ENCODE measurements around the gene HPDL.

HPDL gene

GRCh38 chr1:45322486-45323040, 4.1 kb upstream of the HPDL start:
- peaks cover 13% of the 10 kb centered on the region for H3K4me1 ChIP-seq (ENCODE audit: control insufficient read depth, insufficient read depth, low read length, unreplicated experiment)
- H3K36me3 ChIP-seq (ENCODE audit: insufficient read depth, low read length): no peaks in the 10 kb centered on the region
- no peaks in the 10 kb centered on the region for H3K79me2 ChIP-seq (ENCODE audit: control insufficient read depth, insufficient read depth, low read length, unreplicated experiment)
- no peak overlapping the region for H2AFZ ChIP-seq (ENCODE audit: low read length, unreplicated experiment)
- no peaks in the 10 kb centered on the region for H3K27me3 ChIP-seq (ENCODE audit: insufficient read depth, low read length)
- H3K4me3 ChIP-seq (ENCODE audit: low read depth, low read length): no peak overlapping the region
- no peak overlapping the region for H3K27ac ChIP-seq (ENCODE audit: low read depth, low read length)

- H3K4me3 ChIP-seq (ENCODE audit: low read depth, low read length): peak overlapping the region; percentile 78
- H3K79me2 ChIP-seq (ENCODE audit: control insufficient read depth, insufficient read depth, low read length, unreplicated experiment): no peaks in the 10 kb centered on the region
- no peaks in the 10 kb centered on the region for H3K36me3 ChIP-seq (ENCODE audit: insufficient read depth, low read length)
- H3K4me1 ChIP-seq (ENCODE audit: control insufficient read depth, insufficient read depth, low read length, unreplicated experiment): peaks cover 26% of the 10 kb centered on the region
- no peaks in the 10 kb centered on the region for H3K27me3 ChIP-seq (ENCODE audit: insufficient read depth, low read length)
- no peak overlapping the region for H3K27ac ChIP-seq (ENCODE audit: low read depth, low read length)
- H2AFZ ChIP-seq (ENCODE audit: low read length, unreplicated experiment): no peak overlapping the region
Observed at GRCh38 chr1:45325851-45326506, 716 bp upstream of the HPDL start.

- Histone ChIP-seq H3K36me3 (ENCODE audit: insufficient read depth, low read length) (no peaks in the 10 kb centered on the region), H3K27ac (ENCODE audit: low read depth, low read length) (no peak overlapping the region), H3K4me3 (ENCODE audit: low read depth, low read length) (peak overlapping the region; percentile 78), H2AFZ (ENCODE audit: low read length, unreplicated experiment) (no peak overlapping the region), H3K79me2 (ENCODE audit: control insufficient read depth, insufficient read depth, low read length, unreplicated experiment) (no peaks in the 10 kb centered on the region), H3K27me3 (ENCODE audit: insufficient read depth, low read length) (no peaks in the 10 kb centered on the region), H3K4me1 (ENCODE audit: control insufficient read depth, insufficient read depth, low read length, unreplicated experiment) (peaks cover 26% of the 10 kb centered on the region)
Observed at GRCh38 chr1:45327644-45328515, 1.2 kb downstream of the HPDL start.

- no peak overlapping the region for H3K27ac ChIP-seq (ENCODE audit: low read depth, low read length)
- peaks cover 26% of the 10 kb centered on the region for H3K4me1 ChIP-seq (ENCODE audit: control insufficient read depth, insufficient read depth, low read length, unreplicated experiment)
- no peak overlapping the region for H3K4me3 ChIP-seq (ENCODE audit: low read depth, low read length)
- no peak overlapping the region for H2AFZ ChIP-seq (ENCODE audit: low read length, unreplicated experiment)
- no peaks in the 10 kb centered on the region for H3K27me3 ChIP-seq (ENCODE audit: insufficient read depth, low read length)
- H3K79me2 ChIP-seq (ENCODE audit: control insufficient read depth, insufficient read depth, low read length, unreplicated experiment): no peaks in the 10 kb centered on the region
- H3K36me3 ChIP-seq (ENCODE audit: insufficient read depth, low read length): no peaks in the 10 kb centered on the region
Observed at GRCh38 chr1:45328680-45329079, 2.0 kb downstream of the HPDL start.

- H3K79me2 ChIP-seq (ENCODE audit: control insufficient read depth, insufficient read depth, low read length, unreplicated experiment): no peaks in the 10 kb centered on the region
- H3K27ac ChIP-seq (ENCODE audit: low read depth, low read length): no peak overlapping the region
- H2AFZ ChIP-seq (ENCODE audit: low read length, unreplicated experiment): no peak overlapping the region
- peaks cover 26% of the 10 kb centered on the region for H3K4me1 ChIP-seq (ENCODE audit: control insufficient read depth, insufficient read depth, low read length, unreplicated experiment)
- no peaks in the 10 kb centered on the region for H3K27me3 ChIP-seq (ENCODE audit: insufficient read depth, low read length)
- peaks cover 3% of the 10 kb centered on the region; the same call in 1 of the 2 replicates for H3K36me3 ChIP-seq (ENCODE audit: insufficient read depth, low read length)
- no peak overlapping the region for H3K4me3 ChIP-seq (ENCODE audit: low read depth, low read length)
Observed at GRCh38 chr1:45329445-45329844, 2.8 kb downstream of the HPDL start.

GRCh38 chr1:45331436-45332345, 5.0 kb downstream of the HPDL start:
- Histone ChIP-seq H3K36me3 (ENCODE audit: insufficient read depth, low read length) (peaks cover 3% of the 10 kb centered on the region; the same call in 1 of the 2 replicates), H3K4me1 (ENCODE audit: control insufficient read depth, insufficient read depth, low read length, unreplicated experiment) (peaks cover 14% of the 10 kb centered on the region)

GRCh38 chr1:45332346-45332720, 5.6 kb downstream of the HPDL start:
- Histone ChIP-seq H3K79me2 (ENCODE audit: control insufficient read depth, insufficient read depth, low read length, unreplicated experiment) (no peaks in the 10 kb centered on the region), H3K36me3 (ENCODE audit: insufficient read depth, low read length) (peaks cover 3% of the 10 kb centered on the region; the same call in 1 of the 2 replicates), H3K4me3 (ENCODE audit: low read depth, low read length) (no peak overlapping the region), H2AFZ (ENCODE audit: low read length, unreplicated experiment) (no peak overlapping the region), H3K27me3 (ENCODE audit: insufficient read depth, low read length) (no peaks in the 10 kb centered on the region), H3K4me1 (ENCODE audit: control insufficient read depth, insufficient read depth, low read length, unreplicated experiment) (peaks cover 14% of the 10 kb centered on the region), H3K27ac (ENCODE audit: low read depth, low read length) (no peak overlapping the region)

More at GRCh38 chr1:45331436-45332345, 5.0 kb downstream of the HPDL start:
- Histone ChIP-seq H3K79me2 (ENCODE audit: control insufficient read depth, insufficient read depth, low read length, unreplicated experiment) (no peaks in the 10 kb centered on the region), H3K4me3 (ENCODE audit: low read depth, low read length) (no peak overlapping the region), H3K27ac (ENCODE audit: low read depth, low read length) (no peak overlapping the region), H3K27me3 (ENCODE audit: insufficient read depth, low read length) (no peaks in the 10 kb centered on the region), H2AFZ (ENCODE audit: low read length, unreplicated experiment) (no peak overlapping the region)

GRCh38 chr1:45334308-45335245, 7.9 kb downstream of the HPDL start:
- no peak overlapping the region for H3K27ac ChIP-seq (ENCODE audit: low read depth, low read length)
- H2AFZ ChIP-seq (ENCODE audit: low read length, unreplicated experiment): no peak overlapping the region
- no peaks in the 10 kb centered on the region for H3K27me3 ChIP-seq (ENCODE audit: insufficient read depth, low read length)
- H3K4me1 ChIP-seq (ENCODE audit: control insufficient read depth, insufficient read depth, low read length, unreplicated experiment): peaks cover 6% of the 10 kb centered on the region
- no peak overlapping the region for H3K4me3 ChIP-seq (ENCODE audit: low read depth, low read length)
- H3K79me2 ChIP-seq (ENCODE audit: control insufficient read depth, insufficient read depth, low read length, unreplicated experiment): peaks cover 10% of the 10 kb centered on the region
- peaks cover 9% of the 10 kb centered on the region for H3K36me3 ChIP-seq (ENCODE audit: insufficient read depth, low read length)

GRCh38 chr1:45335855-45336324, 9.2 kb downstream of the HPDL start:
- no peak overlapping the region for H2AFZ ChIP-seq (ENCODE audit: low read length, unreplicated experiment)

More at GRCh38 chr1:45335855-45336324, 9.2 kb downstream of the HPDL start:
- H3K4me1 ChIP-seq (ENCODE audit: control insufficient read depth, insufficient read depth, low read length, unreplicated experiment): peaks cover 5% of the 10 kb centered on the region
- peaks cover 9% of the 10 kb centered on the region for H3K36me3 ChIP-seq (ENCODE audit: insufficient read depth, low read length)
- peaks cover 16% of the 10 kb centered on the region for H3K79me2 ChIP-seq (ENCODE audit: control insufficient read depth, insufficient read depth, low read length, unreplicated experiment)
- H3K27ac ChIP-seq (ENCODE audit: low read depth, low read length): no peak overlapping the region
- no peaks in the 10 kb centered on the region for H3K27me3 ChIP-seq (ENCODE audit: insufficient read depth, low read length)
- H3K4me3 ChIP-seq (ENCODE audit: low read depth, low read length): no peak overlapping the region

Measured in ACC112 (cell line).